Natural killer cell treated with Interleukin-12 subunit alpha and Interleukin-12 subunit beta and Interleukin-15 and Interleukin-18, amount 100 ng/mL, for 72 hours (primary cell): ENCODE results near the gene ADISSP. TPM values are rescaled to one million over a fixed set of nuclear protein-coding genes. Genes with fewer than 3 reads are reported as not detected.
A peak's percentile ranks its signal among the peaks of the same experiment; 100 is the strongest.

Experiments used
- ATAC-seq, 2 donors: fragments of 150-1000 bp; cut with Tn5 transposase in 1 of 2; sonication (Bioruptor Pico), chemical (Tn5 transposase) in 1 of 2; 2 replicates each; pipeline ENCODE4 v1.10.0; 2021
- DNase-seq: peaks from one replicate; pipeline ENCODE4 v3.0.0; 2022; ENCODE audit warnings: low spot score
- H3K27ac Mint-ChIP-seq, 2 donors: 1 replicate in 1 of 2; 2 replicates in 1 of 2; pipeline ENCODE4 v1.8.0; 2022; ENCODE audit warnings: mixed read lengths in 2 of 2, mild to moderate bottlenecking in 1 of 2, moderate library complexity in 1 of 2
- H3K27me3 Mint-ChIP-seq, 2 donors: 1 replicate in 1 of 2; 2 replicates in 1 of 2; pipeline ENCODE4 v1.8.0; 2022; ENCODE audit warnings: mixed read lengths in 2 of 2
- H3K36me3 Mint-ChIP-seq: one replicate; pipeline ENCODE4 v1.8.0; 2022; ENCODE audit warnings: mixed read lengths
- H3K4me1 Mint-ChIP-seq, 2 donors: 1 replicate in 1 of 2; 2 replicates in 1 of 2; pipeline ENCODE4 v1.8.0; 2022; ENCODE audit warnings: low read depth in 2 of 2, mixed read lengths in 2 of 2, mild to moderate bottlenecking in 1 of 2
- H3K4me3 Mint-ChIP-seq: one replicate; pipeline ENCODE4 v1.8.0; 2022; ENCODE audit warnings: mixed read lengths
- H3K9me3 Mint-ChIP-seq: 2 replicates; pipeline ENCODE4 v1.8.0; 2022; ENCODE audit warnings: mixed read lengths
- total RNA-seq, 2 donors: library from RNA; stranded (reverse); gene quantifications; one replicate each; pipeline ENCODE4 v1.2.3, GENCODE V29; 2022

ADISSP gene
- 10 to 100 TPM; 29.5 to 89.2 TPM for total RNA-seq

GRCh38 chr20:3767427-3768341, at the start of gene ADISSP:
Gene ADISSP, minus strand, starts transcription at chr20:3767753. Its CDS starts 7,653 bp downstream, at chr20:3760100.
- Mint-ChIP-seq H3K27ac (peak within 1 kb of the TSS; percentile 78 to 79), H3K36me3 (no peaks in the 10 kb centered on the region), H3K4me1 (peaks cover 9 to 12% of the 10 kb centered on the region in 2 donors), H3K27me3 (no peaks in the 10 kb centered on the region), H3K4me3 (peak within 1 kb of the TSS; percentile 95), H3K9me3 (no peaks in the 10 kb centered on the region)
- DNase-seq (peak; percentile 100), ATAC-seq (peak; percentile 97)

GRCh38 chr20:3815703-3816315, 48.3 kb upstream of the ADISSP start:
- no peak for DNase-seq
- no peaks in the 10 kb centered on the region for H3K9me3 Mint-ChIP-seq
- peak overlapping the region; percentile 76 for H3K4me3 Mint-ChIP-seq
- H3K27ac Mint-ChIP-seq: peak overlapping the region; percentile 38 to 82
- no peaks in the 10 kb centered on the region for H3K27me3 Mint-ChIP-seq
- H3K4me1 Mint-ChIP-seq: peaks cover 50 to 60% of the 10 kb centered on the region in 2 donors
- H3K36me3 Mint-ChIP-seq: no peaks in the 10 kb centered on the region
- peak in 1 of 2 donors; percentile 15 for ATAC-seq

GRCh38 chr20:3814928-3815495, 47.5 kb upstream of the ADISSP start:
- peak overlapping the region; percentile 51 for H3K4me3 Mint-ChIP-seq
- peak overlapping the region; percentile 38 to 82 for H3K27ac Mint-ChIP-seq
- ATAC-seq (no peak), DNase-seq (no peak)
- no peaks in the 10 kb centered on the region for H3K9me3 Mint-ChIP-seq
- no peaks in the 10 kb centered on the region for H3K36me3 Mint-ChIP-seq
- H3K4me1 Mint-ChIP-seq: peaks cover 52 to 57% of the 10 kb centered on the region in 2 donors
- no peaks in the 10 kb centered on the region for H3K27me3 Mint-ChIP-seq

GRCh38 chr20:3813848-3814581, 46.5 kb upstream of the ADISSP start:
- ATAC-seq: no peak
- no peak for DNase-seq
- H3K4me3 Mint-ChIP-seq: no peak overlapping the region
- H3K27me3 Mint-ChIP-seq: no peaks in the 10 kb centered on the region
- peak overlapping the region in 1 of 2 donors; percentile 86 for H3K27ac Mint-ChIP-seq
- peaks cover 49 to 50% of the 10 kb centered on the region in 2 donors for H3K4me1 Mint-ChIP-seq
- no peaks in the 10 kb centered on the region for H3K36me3 Mint-ChIP-seq
- no peaks in the 10 kb centered on the region for H3K9me3 Mint-ChIP-seq

GRCh38 chr20:3812975-3813847, 45.7 kb upstream of the ADISSP start:
- H3K27me3 Mint-ChIP-seq: no peaks in the 10 kb centered on the region
- peaks cover 46% of the 10 kb centered on the region in 2 donors for H3K4me1 Mint-ChIP-seq
- ATAC-seq (no peak), DNase-seq (no peak)
- no peaks in the 10 kb centered on the region for H3K9me3 Mint-ChIP-seq
- peak overlapping the region; percentile 86 to 94 for H3K27ac Mint-ChIP-seq
- H3K4me3 Mint-ChIP-seq: no peak overlapping the region
- no peaks in the 10 kb centered on the region for H3K36me3 Mint-ChIP-seq

GRCh38 chr20:3812259-3812681, 44.7 kb upstream of the ADISSP start:
- ATAC-seq (no peak), DNase-seq (no peak)
- Mint-ChIP-seq H3K36me3 (no peaks in the 10 kb centered on the region), H3K4me1 (peaks cover 43 to 46% of the 10 kb centered on the region in 2 donors), H3K9me3 (no peaks in the 10 kb centered on the region), H3K4me3 (peak overlapping the region; percentile 86), H3K27me3 (no peaks in the 10 kb centered on the region), H3K27ac (peak overlapping the region; percentile 86 to 94)

GRCh38 chr20:3811467-3812258, 44.1 kb upstream of the ADISSP start:
- H3K27me3 Mint-ChIP-seq: no peaks in the 10 kb centered on the region
- H3K4me1 Mint-ChIP-seq: peaks cover 48 to 49% of the 10 kb centered on the region in 2 donors
- no peaks in the 10 kb centered on the region for H3K9me3 Mint-ChIP-seq
- peak overlapping the region; percentile 86 to 94 for H3K27ac Mint-ChIP-seq
- H3K4me3 Mint-ChIP-seq: peak overlapping the region; percentile 86
- no peaks in the 10 kb centered on the region for H3K36me3 Mint-ChIP-seq
- ATAC-seq: peak; percentile 91 to 92
- peak; percentile 84 for DNase-seq

GRCh38 chr20:3808544-3808943, 41.0 kb upstream of the ADISSP start:
- DNase-seq (no peak), ATAC-seq (no peak)
- H3K4me3 Mint-ChIP-seq: no peak overlapping the region
- H3K36me3 Mint-ChIP-seq: peaks cover 14% of the 10 kb centered on the region
- H3K27ac Mint-ChIP-seq: peak overlapping the region in 1 of 2 donors; percentile 35
- H3K27me3 Mint-ChIP-seq: no peaks in the 10 kb centered on the region
- no peaks in the 10 kb centered on the region for H3K9me3 Mint-ChIP-seq
- H3K4me1 Mint-ChIP-seq: peaks cover 38 to 47% of the 10 kb centered on the region in 2 donors

- peak overlapping the region; percentile 52 to 81 for H3K27ac Mint-ChIP-seq
Observed at GRCh38 chr20:3804781-3805180, 37.2 kb upstream of the ADISSP start.

GRCh38 chr20:3804254-3804751, 36.8 kb upstream of the ADISSP start:
- Mint-ChIP-seq H3K9me3 (no peaks in the 10 kb centered on the region), H3K4me3 (no peak overlapping the region), H3K4me1 (peaks cover 21 to 41% of the 10 kb centered on the region in 2 donors), H3K36me3 (peaks cover 21% of the 10 kb centered on the region), H3K27me3 (no peaks in the 10 kb centered on the region), H3K27ac (peak overlapping the region in 1 of 2 donors; percentile 61)
- ATAC-seq: no peak
- DNase-seq: no peak

More at GRCh38 chr20:3804781-3805180, 37.2 kb upstream of the ADISSP start:
- DNase-seq: no peak
- Mint-ChIP-seq H3K27me3 (no peaks in the 10 kb centered on the region), H3K36me3 (peaks cover 21% of the 10 kb centered on the region), H3K4me3 (no peak overlapping the region), H3K4me1 (peaks cover 18 to 37% of the 10 kb centered on the region in 2 donors), H3K9me3 (no peaks in the 10 kb centered on the region)
- no peak for ATAC-seq

GRCh38 chr20:3803854-3804253, 36.3 kb upstream of the ADISSP start:
- no peaks in the 10 kb centered on the region for H3K9me3 Mint-ChIP-seq
- no peaks in the 10 kb centered on the region for H3K27me3 Mint-ChIP-seq
- ATAC-seq (no peak), DNase-seq (no peak)
- H3K4me3 Mint-ChIP-seq: no peak overlapping the region
- peaks cover 24 to 43% of the 10 kb centered on the region in 2 donors for H3K4me1 Mint-ChIP-seq
- peaks cover 21% of the 10 kb centered on the region for H3K36me3 Mint-ChIP-seq
- H3K27ac Mint-ChIP-seq: peak overlapping the region in 1 of 2 donors; percentile 61

- no peak for DNase-seq
- Mint-ChIP-seq H3K4me3 (no peak overlapping the region), H3K4me1 (peaks cover 30 to 47% of the 10 kb centered on the region in 2 donors), H3K9me3 (no peaks in the 10 kb centered on the region), H3K27ac (peak overlapping the region in 1 of 2 donors; percentile 70), H3K27me3 (no peaks in the 10 kb centered on the region), H3K36me3 (peaks cover 21% of the 10 kb centered on the region)
- ATAC-seq: no peak
Observed at GRCh38 chr20:3803289-3803688, 35.7 kb upstream of the ADISSP start.
